Muscle of leg (tissue), 11 donors: ENCODE results near the gene FEN1. TPM values are rescaled to one million over a fixed set of nuclear protein-coding genes. Genes with fewer than 3 reads are reported as not detected.

Experiments used
- DNase-seq: peaks from one replicate; pipeline ENCODE4 v3.0.0; 2013
- H3K27ac ChIP-seq: one replicate; pipeline ENCODE4 v1.5.1; 2013; ENCODE audit warnings: mild to moderate bottlenecking, low read length, control low read depth
- H3K27me3 ChIP-seq: one replicate; pipeline ENCODE4 v1.6.1; 2013; ENCODE audit warnings: low read length; ENCODE audit not compliant: control insufficient read depth, insufficient read depth
- H3K36me3 ChIP-seq: one replicate; pipeline ENCODE4 v1.6.1; 2013; ENCODE audit warnings: low read length; ENCODE audit not compliant: control insufficient read depth, insufficient read depth
- H3K4me1 ChIP-seq: one replicate; pipeline ENCODE4 v1.6.1; 2013; ENCODE audit warnings: low read length; ENCODE audit not compliant: control insufficient read depth, insufficient read depth
- H3K4me3 ChIP-seq: one replicate; pipeline ENCODE4 v1.5.1; 2013; ENCODE audit warnings: low read length, control low read depth
- H3K9me3 ChIP-seq: replicated peaks from 2 replicates; pipeline ENCODE4 v1.6.1; 2013; ENCODE audit warnings: low read depth, low read length; ENCODE audit not compliant: control insufficient read depth
- WGBS: methylation state at CpG from one replicate; pipeline ENCODE4 v1.1.5; 2013; ENCODE audit warnings: missing lambda C conversion rate; ENCODE audit not compliant: insufficient coverage; 5-methylcytosine and 5-hydroxymethylcytosine counted together
- polyA plus RNA-seq, 8 donors: library from polyadenylated mRNA; unstranded; fragments of 120-200 nt; gene quantifications; one replicate each; pipeline versions ENCODE4 v1.2.1 to v1.2.3, GENCODE V29; 2013; ENCODE audit warnings: inconsistent platforms in 1 of 8, low replicate concordance in 1 of 8; ENCODE audit not compliant: insufficient read length in 8 of 8, insufficient read depth in 1 of 8
- total RNA-seq: library from RNA; stranded (reverse); fragments of 120-200 nt; gene quantifications from one replicate; pipeline ENCODE4 v1.2.4, GENCODE V29; 2013

The FEN1 gene
- total and polyA plus RNA-seq, 9 donors = 14.7 to 21.3 (median 18.5) TPM

- H3K4me1 ChIP-seq = peaks cover 6% of the 10 kb centered on the region
- WGBS = 97% methylated on average over 5 of the region's 5 CpGs
- no peak overlapping the region for H3K27ac ChIP-seq
- no peak for DNase-seq
- H3K36me3 ChIP-seq = peaks cover 84% of the 10 kb centered on the region
- no peak overlapping the region for H3K4me3 ChIP-seq
- no peaks in the 10 kb centered on the region for H3K27me3 ChIP-seq
- no peaks in the 10 kb centered on the region for H3K9me3 ChIP-seq
Measured at GRCh38 chr11:61806785-61807184, 14.1 kb downstream of the FEN1 start.

- DNase-seq = no peak
- no peaks in the 10 kb centered on the region for H3K27me3 ChIP-seq
- H3K27ac ChIP-seq = no peak overlapping the region
- H3K4me3 ChIP-seq = no peak overlapping the region
- H3K9me3 ChIP-seq = no peaks in the 10 kb centered on the region
- WGBS = 88% methylated on average over 4 of the region's 8 CpGs
- peaks cover 6% of the 10 kb centered on the region for H3K4me1 ChIP-seq
- H3K36me3 ChIP-seq = peaks cover 72% of the 10 kb centered on the region
Measured at GRCh38 chr11:61810671-61811175, 18.0 kb downstream of the FEN1 start.

- DNase-seq = no peak
- Histone ChIP-seq H3K4me3 (no peak overlapping the region), H3K9me3 (no peaks in the 10 kb centered on the region), H3K36me3 (peaks cover 64% of the 10 kb centered on the region), H3K4me1 (peaks cover 9% of the 10 kb centered on the region), H3K27me3 (no peaks in the 10 kb centered on the region), H3K27ac (no peak overlapping the region)
- WGBS = 90% methylated on average over 3 of the region's 5 CpGs
Measured at GRCh38 chr11:61811831-61812230, 19.1 kb downstream of the FEN1 start.

- no peak overlapping the region for H3K27ac ChIP-seq
- DNase-seq = no peak
- no peaks in the 10 kb centered on the region for H3K9me3 ChIP-seq
- H3K36me3 ChIP-seq = peaks cover 56% of the 10 kb centered on the region
- H3K27me3 ChIP-seq = no peaks in the 10 kb centered on the region
- 96% methylated on average over 3 of the region's 4 CpGs for WGBS
- no peak overlapping the region for H3K4me3 ChIP-seq
- H3K4me1 ChIP-seq = peaks cover 15% of the 10 kb centered on the region
Measured at GRCh38 chr11:61812736-61813411, 20.2 kb downstream of the FEN1 start.

- 65% methylated on average over 11 of the region's 16 CpGs for WGBS
- Histone ChIP-seq H3K4me3 (peak overlapping the region; percentile 75), H3K27ac (peak overlapping the region; percentile 99), H3K9me3 (no peaks in the 10 kb centered on the region), H3K36me3 (peaks cover 41% of the 10 kb centered on the region), H3K4me1 (peaks cover 15% of the 10 kb centered on the region), H3K27me3 (no peaks in the 10 kb centered on the region)
- DNase-seq = peak; percentile 71
Measured at GRCh38 chr11:61814247-61814957, 21.7 kb downstream of the FEN1 start.

- Histone ChIP-seq H3K4me3 (peak overlapping the region; percentile 75), H3K4me1 (peaks cover 15% of the 10 kb centered on the region)
- 1% methylated on average over 64 of the region's 66 CpGs for WGBS
Measured at GRCh38 chr11:61814958-61815789, 22.5 kb downstream of the FEN1 start.

GRCh38 chr11:61815790-61816735 is 23.4 kb downstream of the FEN1 start:
- H3K4me1 ChIP-seq = peaks cover 15% of the 10 kb centered on the region
- H3K9me3 ChIP-seq = no peaks in the 10 kb centered on the region
- H3K27me3 ChIP-seq = no peaks in the 10 kb centered on the region
- DNase-seq = peak; percentile 81
- peak overlapping the region; percentile 75 for H3K4me3 ChIP-seq
- H3K36me3 ChIP-seq = peaks cover 25% of the 10 kb centered on the region
- under 1% methylated on average over 62 of the region's 69 CpGs for WGBS
- H3K27ac ChIP-seq = peak overlapping the region; percentile 99

More at GRCh38 chr11:61814958-61815789, 22.5 kb downstream of the FEN1 start:
- H3K36me3 ChIP-seq = peaks cover 34% of the 10 kb centered on the region
- H3K9me3 ChIP-seq = no peaks in the 10 kb centered on the region
- DNase-seq = peak; percentile 98
- H3K27me3 ChIP-seq = no peaks in the 10 kb centered on the region
- H3K27ac ChIP-seq = peak overlapping the region; percentile 99

DNA sequence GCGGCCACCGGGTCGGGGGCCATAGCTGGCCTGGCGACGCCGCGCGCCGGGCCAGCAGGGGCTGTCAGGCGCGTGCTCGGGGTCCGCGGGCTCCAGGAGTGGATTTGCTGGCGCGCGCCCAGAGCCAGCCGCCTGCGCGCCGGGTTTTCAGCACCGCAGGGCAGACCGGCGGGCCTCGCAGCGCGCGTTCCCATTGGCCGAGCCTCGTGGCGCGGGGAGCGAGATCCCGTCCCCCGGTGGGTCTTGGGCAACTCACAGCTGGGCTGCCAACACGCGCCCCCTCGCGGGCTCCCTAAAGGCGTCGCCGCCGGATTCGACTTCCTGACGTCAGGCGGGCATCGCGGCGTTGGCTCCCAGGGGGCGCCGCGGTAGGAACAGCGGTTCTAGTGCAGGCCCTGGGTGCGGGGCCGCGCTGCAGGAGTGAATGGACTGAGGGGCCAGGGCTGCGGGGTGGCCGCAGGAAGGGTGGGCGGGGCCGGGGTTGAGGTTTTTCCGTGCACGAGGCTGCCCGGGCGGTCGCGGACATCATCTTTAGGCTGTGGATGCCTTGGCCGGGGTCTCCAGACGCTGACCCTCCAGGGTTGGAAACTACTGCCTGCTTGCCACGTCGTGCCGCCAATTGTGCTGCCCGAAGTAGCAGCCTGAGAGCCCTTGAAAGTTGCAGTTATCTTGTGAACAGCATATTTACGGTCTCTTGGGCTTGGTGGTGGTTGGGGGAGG is 24.2 kb downstream of the FEN1 start, which contains the start of gene FADS1:
Gene FADS1, minus strand, starts transcription at position 268 of the 720 bp plus-strand sequence. Its CDS starts 74 bp downstream, at position 194.
- Histone ChIP-seq H3K36me3 (peaks cover 20% of the 10 kb centered on the region), H3K9me3 (no peaks in the 10 kb centered on the region), H3K27me3 (no peaks in the 10 kb centered on the region), H3K27ac (peak within 1 kb of the TSS; percentile 99), H3K4me3 (peak within 1 kb of the TSS; percentile 75), H3K4me1 (peaks cover 15% of the 10 kb centered on the region)
- WGBS = under 1% methylated on average over 70 of the region's 73 CpGs
- DNase-seq = peak; percentile 91
